Fibroblast of skin of back (primary cell): ENCODE data around the gene TMSB15C.

Experiments used
- DNase-seq: peaks from one replicate; pipeline ENCODE4 v3.0.0-alpha.2; 2013

The TMSB15C gene

GRCh38 chrX:104045642-104046041 is 30.4 kb downstream of the TMSB15C start:
- no peak for DNase-seq

GRCh38 chrX:104041003-104041402 is 35.0 kb downstream of the TMSB15C start:
- DNase-seq = no peak

GRCh38 chrX:104039689-104040505 is 36.1 kb downstream of the TMSB15C start, which contains the start of gene H2BW2:
Gene H2BW2, plus strand, starts transcription at chrX:104039956. Its CDS starts 39 bp downstream, at chrX:104039995.
- DNase-seq = no peak
